T47D (cell line): ENCODE data around the gene GPR35.

Experiments
- DNase-seq, 2 experiments: peaks; one replicate each; pipeline versions ENCODE4 v3.0.0 to v3.0.0-alpha.2; 2011 to 2012; ENCODE audit warnings: low read depth in 1 of 2, low spot score in 1 of 2
- JUND ChIP-seq: IDR thresholded peaks from 2 replicates; pipeline ENCODE4 v1.6.1; 2012; ENCODE audit warnings: low read depth
- in situ Hi-C: cut with HindIII; loops from 2 replicates; pipeline ENCODE4 v1.10.0; 2016; ENCODE audit warnings: low sequenced_read_pairs, low pct_unique_long_range_greater_than_20kb

GPR35 gene

DNA sequence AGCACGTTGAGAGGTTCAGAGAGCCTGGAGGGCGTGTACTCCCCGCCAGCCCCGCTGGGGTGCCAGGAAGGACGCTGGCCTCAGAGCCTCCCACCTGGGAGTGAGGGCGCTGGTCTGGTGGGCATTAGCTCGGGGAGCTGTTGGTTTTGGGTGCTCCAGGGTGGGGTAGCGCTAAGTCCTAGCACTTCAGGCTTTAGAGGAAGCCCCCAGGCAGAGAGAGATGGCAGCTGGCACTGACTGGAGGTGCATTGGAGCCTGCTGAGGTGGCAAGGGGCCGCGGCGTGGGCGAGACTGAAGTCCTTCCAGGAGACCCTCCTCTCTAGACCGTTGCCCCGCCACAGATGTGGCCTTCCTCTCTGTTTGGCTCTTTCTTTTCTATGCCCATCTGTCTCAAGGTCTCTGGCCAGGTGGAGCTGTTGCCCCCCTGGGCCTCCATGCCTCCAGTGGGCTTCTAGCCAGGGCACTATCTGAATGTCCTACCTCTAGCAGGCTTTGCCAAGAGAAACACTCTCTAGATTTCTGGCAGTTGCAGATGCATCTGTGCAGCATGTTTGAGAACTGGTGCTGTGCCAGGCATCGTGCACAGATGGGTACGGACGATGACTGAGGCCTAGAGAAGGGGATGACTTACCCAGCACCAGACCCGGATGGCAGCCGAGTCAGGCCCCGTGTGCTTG lies 32.1 kb upstream of the GPR35 start:
- DNase-seq = no peak
- no peak for TF ChIP-seq JUND
- in situ Hi-C loops = no loop called here

- TF ChIP-seq JUND = no peak
- DNase-seq = no peak
- in situ Hi-C loops = no loop called here
Measured at GRCh38 chr2:240593703-240594451, 31.4 kb upstream of the GPR35 start.

DNA sequence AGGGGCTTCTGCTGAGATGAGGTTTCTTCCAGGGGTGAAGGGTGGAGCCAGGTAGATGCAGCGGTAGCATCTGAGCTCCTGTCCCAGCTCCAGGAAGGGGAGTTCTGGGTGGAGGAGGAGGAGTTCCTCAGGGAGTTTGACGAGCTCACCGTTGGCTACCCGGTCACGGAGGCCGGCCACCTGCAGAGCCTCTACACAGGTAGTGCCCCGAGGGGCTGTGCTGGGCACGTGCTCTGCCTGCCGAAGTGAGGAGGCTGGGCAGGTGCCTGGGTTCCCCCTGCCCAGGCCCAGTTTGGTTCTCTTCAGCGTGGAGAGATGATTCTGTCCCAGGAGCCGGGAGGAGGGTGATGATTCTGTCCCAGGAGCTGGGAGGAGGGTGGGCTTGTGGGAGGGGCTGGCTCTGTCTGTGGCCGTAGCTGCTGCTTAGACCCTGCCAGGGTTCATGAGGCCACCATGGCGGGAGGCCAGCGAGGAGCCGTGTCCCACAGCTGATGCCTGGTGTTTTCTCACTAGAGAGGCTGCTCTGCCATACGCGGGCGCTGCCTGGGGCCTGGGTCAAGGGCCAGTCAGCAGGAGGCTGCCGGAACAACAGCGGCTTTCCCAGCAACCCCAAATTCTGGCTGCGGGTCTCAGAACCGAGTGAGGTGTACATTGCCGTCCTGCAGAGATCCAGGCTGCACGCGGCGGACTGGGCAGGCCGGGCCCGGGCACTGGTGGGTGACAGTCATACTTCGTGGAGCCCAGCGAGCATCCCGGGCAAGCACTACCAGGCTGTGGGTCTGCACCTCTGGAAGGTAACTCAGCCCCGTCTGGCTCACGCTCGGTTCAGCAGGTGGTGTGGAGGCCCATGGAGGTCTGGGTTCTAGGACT lies 30.5 kb upstream of the GPR35 start:
- no peak for TF ChIP-seq JUND
- in situ Hi-C loops = no loop called here
- no peak for DNase-seq

DNA sequence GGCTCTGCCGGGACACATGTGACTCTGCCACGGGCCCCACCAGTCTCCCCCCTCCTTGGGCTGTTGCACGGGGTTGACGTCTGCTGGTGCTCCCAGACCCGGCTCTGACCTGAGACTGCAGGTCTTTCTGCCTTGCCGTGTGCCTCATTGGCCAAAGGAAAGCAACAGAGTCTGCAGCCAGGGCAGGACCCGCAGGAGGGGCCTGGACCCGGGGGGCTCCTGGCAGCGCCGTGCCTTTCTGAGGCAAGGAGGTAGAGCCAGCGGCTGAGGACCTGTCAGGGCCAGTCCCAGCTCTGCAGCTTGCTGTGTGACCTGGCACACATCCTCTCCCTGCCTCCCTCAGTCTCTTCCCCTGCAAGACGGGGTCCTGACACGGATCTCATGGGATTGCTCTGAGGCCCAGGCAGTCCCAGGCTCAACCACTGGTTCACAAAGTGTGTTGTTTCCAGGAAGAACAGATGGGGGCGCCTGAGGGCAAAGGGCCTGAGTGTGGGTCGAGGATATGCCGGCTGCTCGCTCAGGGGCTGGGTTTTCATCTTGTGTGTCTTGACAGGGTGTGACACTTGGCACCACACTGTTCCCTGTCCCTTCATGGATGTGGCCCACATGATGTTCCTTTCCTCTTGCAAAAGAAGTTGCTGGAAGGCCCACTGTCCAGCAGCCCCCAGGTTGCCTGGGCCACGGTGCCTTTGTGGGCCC lies 29.8 kb upstream of the GPR35 start:
- DNase-seq = peak in 1 of 2 experiments; percentile 24
- TF ChIP-seq JUND = no peak
- in situ Hi-C loops = no loop called here

GRCh38 chr2:240596080-240596460 lies 29.2 kb upstream of the GPR35 start:
- no peak for DNase-seq
- TF ChIP-seq JUND = no peak
- in situ Hi-C loops = no loop called here

DNA sequence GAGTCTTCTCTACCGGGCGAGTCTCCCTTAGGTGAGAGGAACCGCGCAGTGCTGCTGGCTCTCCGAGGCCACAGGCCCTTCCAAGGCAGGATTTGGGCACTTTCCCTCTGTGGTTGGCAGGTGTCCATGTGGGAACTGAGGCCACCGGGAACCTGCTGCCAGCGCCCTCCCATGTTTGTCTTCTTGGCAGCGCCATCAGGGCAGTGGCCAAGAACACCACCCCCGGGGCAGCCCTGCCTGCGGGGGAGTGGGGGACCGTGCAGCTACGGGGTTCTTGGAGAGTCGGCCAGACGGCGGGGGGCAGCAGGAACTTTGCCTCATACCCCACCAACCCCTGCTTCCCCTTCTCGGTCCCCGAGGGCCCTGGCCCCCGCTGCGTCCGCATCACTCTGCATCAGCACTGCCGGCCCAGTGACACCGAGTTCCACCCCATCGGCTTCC lies 28.8 kb upstream of the GPR35 start:
- in situ Hi-C loops = no loop called here
- no peak for DNase-seq

GRCh38 chr2:240597054-240597418 lies 28.2 kb upstream of the GPR35 start:
- in situ Hi-C loops = no loop called here
- DNase-seq = no peak
- no peak for TF ChIP-seq JUND

More for the DNA sequence above, 28.8 kb upstream of the GPR35 start:
- TF ChIP-seq JUND = no peak

DNA sequence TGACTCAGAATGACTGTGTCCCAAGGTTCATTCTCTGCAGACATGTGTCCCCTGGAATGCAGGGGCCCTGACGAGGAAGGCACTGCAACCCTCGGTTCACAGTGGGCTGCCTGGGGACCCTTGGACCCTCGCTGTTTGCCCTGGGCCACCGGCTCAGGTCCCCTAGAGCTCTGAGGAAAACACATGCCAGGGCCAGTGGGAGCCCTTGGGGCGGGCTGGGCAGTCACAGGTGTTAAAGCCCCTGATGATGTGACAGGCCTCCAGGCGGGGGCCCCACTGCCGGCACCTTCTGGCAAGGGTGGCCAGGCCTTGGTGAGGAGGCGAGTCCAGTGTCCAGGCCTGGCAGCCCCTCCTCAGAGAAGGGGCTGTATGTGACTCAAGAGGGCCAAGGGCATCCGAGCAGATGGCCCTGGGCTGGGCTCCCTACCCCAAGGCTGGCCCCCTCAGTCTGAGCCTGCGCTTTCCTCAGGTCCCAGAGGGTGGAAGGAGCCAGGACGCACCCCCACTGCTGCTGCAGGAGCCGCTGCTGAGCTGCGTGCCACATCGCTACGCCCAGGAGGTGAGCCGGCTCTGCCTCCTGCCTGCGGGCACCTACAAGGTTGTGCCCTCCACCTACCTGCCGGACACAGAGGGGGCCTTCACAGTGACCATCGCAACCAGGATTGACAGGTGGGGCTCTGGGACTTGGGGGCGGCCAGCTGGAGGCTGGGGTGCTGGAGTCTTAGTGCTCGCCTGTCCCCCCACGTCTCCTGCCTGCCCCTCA lies 27.7 kb upstream of the GPR35 start:
- TF ChIP-seq JUND = no peak
- in situ Hi-C loops = no loop called here
- no peak for DNase-seq

- in situ Hi-C loops = no loop called here
- DNase-seq = no peak
- no peak for TF ChIP-seq JUND
Measured at GRCh38 chr2:240598311-240598911, 26.9 kb upstream of the GPR35 start.

DNA sequence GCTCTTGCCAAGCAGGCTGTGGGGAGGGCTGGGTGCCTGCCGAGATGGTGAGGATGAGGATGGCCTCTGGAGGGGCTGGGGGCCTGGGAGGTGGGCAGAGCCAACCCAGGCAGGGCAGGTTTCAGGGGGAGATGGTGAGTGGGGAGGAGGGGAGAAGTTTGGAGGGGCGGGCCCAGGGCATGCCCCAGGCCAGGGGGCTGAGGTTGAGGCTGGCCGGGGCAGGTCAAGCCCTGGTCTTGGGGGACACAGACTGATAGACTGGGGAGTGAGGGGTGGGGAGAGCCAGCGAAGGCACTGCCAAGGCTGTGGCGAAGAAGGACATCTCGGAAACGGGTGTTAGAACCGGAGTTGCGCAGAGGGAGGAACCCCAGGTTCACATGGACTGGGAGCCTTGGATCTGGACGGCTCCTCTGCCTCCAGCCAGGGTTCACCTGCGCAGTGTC lies 26.1 kb upstream of the GPR35 start:
- DNase-seq = no peak
- in situ Hi-C loops = no loop called here
- TF ChIP-seq JUND = no peak

DNA sequence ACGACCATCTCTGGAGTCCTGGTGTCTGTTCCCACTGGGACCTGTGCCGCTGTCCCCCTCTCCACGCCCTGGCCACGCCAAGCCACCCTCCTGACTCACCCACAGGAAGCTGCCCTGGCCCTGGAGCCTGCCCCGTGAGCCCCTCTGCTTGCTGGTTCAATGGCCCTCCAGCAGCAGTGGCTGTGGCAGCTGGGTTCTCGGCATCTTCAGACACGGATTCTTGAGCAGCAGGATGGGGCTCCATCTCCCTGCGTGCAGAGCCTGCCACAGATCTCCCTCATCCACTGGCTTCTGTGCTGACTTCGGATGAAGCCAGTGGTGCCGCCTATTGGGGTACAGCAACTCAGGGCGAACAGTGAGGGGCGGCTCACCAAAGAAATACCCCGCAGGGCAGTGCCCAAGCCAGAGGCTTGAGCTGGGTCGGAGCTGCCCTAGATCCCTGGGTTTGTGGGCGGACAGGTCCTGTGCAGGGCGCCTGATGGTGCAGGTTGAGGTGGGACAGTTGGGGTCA lies 24.8 kb upstream of the GPR35 start:
- no peak for TF ChIP-seq JUND
- in situ Hi-C loops = no loop called here
- DNase-seq = no peak
